ENCODE data around the gene CLNK.

Gene CLNK

DNA sequence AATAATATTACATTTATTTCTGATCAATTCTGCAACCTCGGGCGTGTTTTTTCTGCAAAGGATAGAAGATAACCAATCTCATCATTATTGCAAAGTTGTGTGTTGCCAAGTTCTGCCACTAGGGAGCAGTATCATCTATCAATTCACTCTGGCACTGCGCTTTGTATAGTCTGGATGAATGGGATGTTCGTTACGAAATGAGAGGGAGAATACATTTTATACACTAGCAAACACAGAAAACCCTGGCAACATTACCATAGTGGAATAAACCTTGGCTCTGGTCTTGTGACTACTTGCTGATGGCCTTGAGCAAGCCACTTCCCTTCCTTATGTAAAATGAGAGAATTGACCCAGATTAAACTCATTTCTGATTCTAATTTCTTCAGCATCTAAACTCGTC, 129.9 kb downstream of the CLNK start:
- peak; percentile 79 for TF ChIP-seq CTCF (IDR thresholded peaks at IDR 0.05; ENCODE audit: insufficient read depth, missing control alignments)
- DNase-seq (ENCODE audit: insufficient read length, low spot score) (no peak), FAIRE-seq (no peak)

DNA sequence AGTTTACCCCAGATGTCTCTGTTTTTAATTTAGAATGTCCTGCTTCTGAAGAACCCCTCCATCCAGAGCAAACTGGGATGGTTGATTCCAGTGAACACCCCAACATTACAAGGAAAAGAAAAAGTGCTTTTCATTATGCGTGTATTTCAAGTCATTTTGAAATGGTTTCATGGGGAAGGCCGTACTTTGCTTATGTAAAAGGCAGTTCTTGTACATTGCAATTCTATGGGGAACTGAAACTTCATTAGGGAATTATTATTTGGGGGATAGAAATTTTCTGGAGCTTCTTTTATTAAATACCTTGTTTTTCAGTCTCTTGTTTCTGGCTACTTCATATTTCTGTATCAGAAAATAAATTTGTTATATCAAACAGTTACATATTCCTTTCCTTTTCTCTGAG, 130.4 kb downstream of the CLNK start:
- TF ChIP-seq CTCF (IDR thresholded peaks at IDR 0.05; ENCODE audit: insufficient read depth, missing control alignments) = no peak
- FAIRE-seq (no peak), DNase-seq (ENCODE audit: insufficient read length, low spot score) (no peak)

- TF ChIP-seq CTCF (IDR thresholded peaks at IDR 0.05; ENCODE audit: insufficient read depth, missing control alignments) = no peak
- FAIRE-seq (no peak), DNase-seq (ENCODE audit: insufficient read length, low spot score) (no peak)
Measured at GRCh38 chr4:10552591-10553280, 131.8 kb downstream of the CLNK start.

- DNase-seq (ENCODE audit: insufficient read length, low spot score) = no peak
Measured at GRCh38 chr4:10535912-10536311, 148.7 kb downstream of the CLNK start.

GRCh38 chr4:10534820-10535219, 149.7 kb downstream of the CLNK start:
- TF ChIP-seq CTCF (IDR thresholded peaks at IDR 0.05; ENCODE audit: insufficient read depth, missing control alignments) = no peak
- DNase-seq (ENCODE audit: insufficient read length, low spot score) = no peak
- no peak for FAIRE-seq

More at GRCh38 chr4:10535912-10536311, 148.7 kb downstream of the CLNK start:
- TF ChIP-seq CTCF (IDR thresholded peaks at IDR 0.05; ENCODE audit: insufficient read depth, missing control alignments) = no peak
- no peak for FAIRE-seq

- no peak for FAIRE-seq
- no peak for DNase-seq (ENCODE audit: insufficient read length, low spot score)
- no peak for TF ChIP-seq CTCF (IDR thresholded peaks at IDR 0.05; ENCODE audit: insufficient read depth, missing control alignments)
Measured at GRCh38 chr4:10532155-10532554, 152.4 kb downstream of the CLNK start.

DNA sequence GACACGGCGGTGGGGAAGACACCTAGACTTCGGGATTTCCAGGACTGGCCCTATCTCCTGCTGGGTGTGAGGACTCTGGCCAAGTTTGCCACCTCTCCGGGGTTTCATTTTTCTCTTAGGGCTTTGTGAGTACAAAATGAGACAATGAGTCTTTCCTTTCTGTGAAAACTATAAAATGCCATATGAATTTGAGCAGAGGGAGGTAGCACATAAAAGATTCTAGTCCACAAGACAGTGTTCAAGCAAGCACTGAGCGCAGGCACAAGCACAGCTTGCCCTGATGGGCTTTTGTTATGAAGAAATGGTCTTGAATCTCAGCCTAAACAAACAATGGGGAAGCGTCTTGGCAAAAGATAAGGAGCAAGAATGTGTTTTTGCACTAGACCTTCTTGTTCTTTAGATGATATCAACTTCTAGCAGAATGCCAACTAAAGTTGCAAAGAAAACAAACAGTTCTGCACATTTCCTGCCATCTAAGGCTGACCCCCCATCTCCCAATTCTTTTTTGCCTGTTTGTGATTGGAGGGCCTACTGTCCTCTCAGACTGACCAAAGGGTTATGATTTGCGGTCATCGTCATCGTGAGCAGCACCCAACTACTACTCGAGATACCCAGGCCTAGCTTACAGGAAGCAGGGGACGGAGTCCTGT, 154.3 kb downstream of the CLNK start:
- FAIRE-seq (no peak), DNase-seq (ENCODE audit: insufficient read length, low spot score) (no peak)

More for the DNA sequence above, 154.3 kb downstream of the CLNK start:
- TF ChIP-seq CTCF (IDR thresholded peaks at IDR 0.05; ENCODE audit: insufficient read depth, missing control alignments) = no peak

Data from D721Med (cell line).